Medulla oblongata (tissue), 1 donor: Measurements from ENCODE around the gene HMGB1.
A peak's percentile ranks its signal among the peaks of the same experiment; 100 is the strongest.

Experiments
- DNase-seq: peaks from one replicate; pipeline ENCODE4 v3.0.0-alpha.2; 2015; ENCODE audit errors: extremely low spot score

Gene HMGB1

GRCh38 chr13:30429721-30430694 is 35.7 kb downstream of the HMGB1 start:
- DNase-seq = no peak

DNA sequence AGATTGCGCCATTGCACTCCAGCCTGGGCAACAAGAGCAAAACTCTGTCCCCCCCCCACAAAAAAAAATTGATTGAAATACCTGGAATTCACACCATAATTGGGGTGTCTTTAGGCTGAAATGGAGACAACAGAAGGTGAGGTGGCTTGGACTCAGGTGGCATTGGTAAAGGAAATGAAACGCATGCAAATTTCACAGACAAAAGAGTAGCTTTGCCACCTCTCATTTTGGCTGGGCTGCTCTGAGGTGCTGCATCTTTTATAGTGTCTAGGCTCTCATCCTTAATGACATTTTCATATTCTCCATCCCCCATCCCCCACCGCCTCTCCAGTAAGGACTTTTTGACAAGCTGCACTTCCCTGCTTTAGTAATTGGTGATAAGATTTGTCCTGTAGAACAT is 36.5 kb downstream of the HMGB1 start:
- DNase-seq = no peak

DNA sequence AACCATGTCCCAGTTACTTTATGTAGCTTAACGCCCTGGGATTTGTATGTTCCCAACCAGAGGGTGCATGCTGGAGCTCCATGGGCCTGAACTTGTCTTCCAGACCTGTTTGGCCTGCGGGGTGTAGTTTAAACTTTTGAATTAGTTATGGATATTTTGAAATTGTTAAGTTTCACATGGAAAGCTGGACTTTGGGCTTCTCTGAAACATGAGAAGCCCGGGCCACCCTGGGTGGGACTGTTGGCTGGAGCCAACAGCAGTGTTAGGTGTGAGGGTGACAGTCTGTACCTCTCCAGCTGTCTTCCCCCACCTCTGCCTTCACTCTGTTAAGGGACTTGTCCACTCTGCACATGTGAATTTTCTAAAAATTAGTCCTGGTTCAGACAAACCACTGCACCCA is 41.8 kb downstream of the HMGB1 start:
- no peak for DNase-seq

DNA sequence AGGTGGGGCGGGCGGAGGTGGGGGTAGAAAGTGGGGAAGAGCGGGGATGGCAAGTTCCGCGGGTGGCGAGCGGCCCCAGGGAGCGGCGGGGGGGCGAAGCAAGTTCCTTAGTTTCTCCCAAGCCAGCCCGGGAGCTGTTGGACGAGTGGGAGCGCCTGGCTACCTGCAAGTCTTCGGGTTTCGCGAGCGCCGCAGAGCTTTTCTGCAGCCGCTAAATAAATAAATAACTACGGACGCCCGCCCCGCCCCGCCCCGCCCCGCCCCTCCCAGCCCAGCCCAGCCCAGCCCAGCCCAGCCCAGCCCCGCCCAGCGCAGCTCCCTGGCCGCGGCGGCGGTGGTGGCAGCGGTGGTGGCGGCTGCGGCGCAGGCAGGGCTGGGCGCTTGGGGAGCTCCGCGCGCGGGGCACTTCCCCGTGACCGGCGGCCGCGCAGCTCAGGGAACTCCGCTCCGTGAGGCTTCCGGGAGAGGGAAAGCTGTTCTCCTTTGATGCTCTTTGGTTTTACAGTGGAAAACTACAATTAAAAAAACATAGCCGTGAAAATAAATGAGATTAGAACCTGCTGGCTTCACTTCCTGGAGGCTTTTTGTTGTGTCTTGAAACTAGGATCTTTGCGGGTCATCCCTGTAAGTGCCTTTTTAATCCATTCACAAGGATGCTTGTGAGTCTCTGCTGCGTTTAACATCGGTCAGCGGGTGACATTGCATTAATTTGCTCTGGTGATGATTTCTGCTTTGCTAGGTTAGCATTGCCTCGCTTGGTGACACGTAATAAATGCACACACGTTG is 43.5 kb downstream of the HMGB1 start, which contains the start of gene UBE2L5:
TSS of gene UBE2L5 (plus strand) at position 440 of the 786 bp plus-strand sequence. CDS start 5,498 bp downstream, outside the sequence.
- peak; percentile 76 for DNase-seq

- peak; percentile 82 for DNase-seq
These were observed 44.4 kb downstream of the HMGB1 start for GRCh38 chr13:30421093-30422053.

- DNase-seq = no peak
These were observed 46.8 kb downstream of the HMGB1 start for GRCh38 chr13:30418717-30419459.

DNA sequence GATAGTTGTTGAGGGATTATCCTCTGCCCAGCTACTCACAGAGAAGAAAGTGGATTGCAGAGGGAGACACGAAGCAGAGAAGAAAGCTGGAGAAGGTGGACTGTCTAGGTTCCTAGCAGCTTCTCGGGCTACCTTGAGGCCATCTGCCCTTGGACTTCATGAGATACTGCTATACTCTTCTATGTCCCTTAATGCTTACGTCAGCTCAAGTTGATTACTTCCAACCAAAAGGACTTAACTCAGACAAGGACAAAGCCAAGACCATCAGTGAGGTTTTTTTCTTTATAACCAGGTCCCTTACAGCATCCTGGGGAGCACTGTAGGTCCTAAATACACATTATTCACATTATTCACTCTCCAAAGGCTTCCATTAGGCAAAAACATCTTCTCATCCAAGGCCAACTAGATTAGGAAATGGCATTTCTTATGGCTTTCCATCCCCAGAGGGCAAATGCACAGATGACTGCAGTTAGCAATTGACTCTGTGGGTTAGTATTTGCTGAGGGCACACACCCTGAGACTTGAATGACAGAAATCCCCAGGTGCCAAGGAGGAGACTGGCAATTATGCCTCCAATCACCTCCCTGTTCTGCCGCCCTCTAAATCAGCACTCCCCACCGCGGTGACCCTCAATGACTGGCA is 47.5 kb downstream of the HMGB1 start:
- DNase-seq = no peak

DNA sequence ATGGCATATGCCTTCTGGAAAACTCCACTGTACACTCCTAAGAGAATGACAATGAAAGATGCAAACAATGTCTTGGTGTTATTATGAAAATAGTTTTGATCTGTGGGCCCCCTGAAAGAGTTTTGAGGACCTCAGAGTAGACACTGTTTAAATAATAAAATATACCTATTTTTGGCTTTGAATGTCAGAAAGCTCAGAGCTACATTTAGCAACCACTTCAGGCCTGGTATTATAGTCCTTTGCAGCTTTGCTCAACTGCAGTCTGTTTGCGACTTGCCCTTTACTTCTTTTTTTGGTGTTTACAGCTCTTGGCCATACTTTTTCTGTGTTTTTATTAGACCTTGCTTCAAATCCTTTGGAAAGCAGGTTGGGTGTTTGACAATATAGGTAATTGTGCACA is 49.3 kb downstream of the HMGB1 start:
- DNase-seq = no peak

DNA sequence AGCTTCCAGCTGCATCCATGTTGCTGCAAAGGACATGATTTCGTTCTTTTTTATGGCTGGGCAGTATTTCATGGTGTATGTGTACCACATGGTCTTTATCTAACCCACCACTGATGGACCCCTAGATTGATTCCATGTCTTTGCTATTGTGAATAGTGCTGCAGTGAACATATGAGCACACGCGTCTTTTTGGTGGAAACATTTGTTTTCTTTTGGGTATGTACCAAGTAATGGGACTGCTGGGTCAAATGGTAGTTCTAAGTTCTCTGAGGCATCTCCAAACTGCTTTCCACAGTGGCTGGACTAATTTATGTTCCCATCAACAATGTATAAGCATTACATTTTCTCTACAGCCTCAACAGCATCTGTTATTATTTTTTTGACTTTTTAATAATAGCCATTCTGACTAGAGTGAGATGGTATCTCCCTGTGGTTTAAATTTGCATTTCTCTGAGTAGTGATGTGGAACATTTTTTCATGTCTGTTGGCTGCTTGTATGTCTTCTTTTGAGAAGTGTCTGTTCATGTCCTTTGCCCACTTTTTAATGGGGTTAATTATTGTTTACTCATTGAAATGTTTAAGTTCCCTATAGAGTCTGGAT is 50.2 kb downstream of the HMGB1 start:
- no peak for DNase-seq

GRCh38 chr13:30413842-30414241 is 51.9 kb downstream of the HMGB1 start:
- no peak for DNase-seq

- no peak for DNase-seq
These were observed 53.4 kb downstream of the HMGB1 start for GRCh38 chr13:30412346-30412745.

DNA sequence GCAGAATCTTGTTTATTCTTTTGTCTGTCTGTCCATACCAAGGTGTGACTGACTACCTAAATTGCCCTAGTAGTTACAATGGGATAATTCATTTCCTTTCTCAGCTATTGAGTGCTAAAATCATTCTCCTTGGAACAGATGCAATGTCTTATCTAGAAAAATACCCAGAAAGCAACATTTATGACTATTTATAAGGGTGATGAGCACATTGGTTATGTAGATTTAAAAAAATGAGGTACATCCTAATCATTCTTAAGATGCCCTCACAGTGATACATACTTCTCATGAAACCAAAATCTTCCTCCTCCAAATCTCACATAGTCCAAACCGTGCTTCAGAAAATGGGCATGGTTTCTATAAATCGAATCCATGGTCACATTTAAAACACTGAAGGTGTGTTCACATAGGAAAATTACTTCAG is 55.0 kb downstream of the HMGB1 start:
- no peak for DNase-seq

GRCh38 chr13:30409886-30410704 is 55.6 kb downstream of the HMGB1 start:
- no peak for DNase-seq

DNA sequence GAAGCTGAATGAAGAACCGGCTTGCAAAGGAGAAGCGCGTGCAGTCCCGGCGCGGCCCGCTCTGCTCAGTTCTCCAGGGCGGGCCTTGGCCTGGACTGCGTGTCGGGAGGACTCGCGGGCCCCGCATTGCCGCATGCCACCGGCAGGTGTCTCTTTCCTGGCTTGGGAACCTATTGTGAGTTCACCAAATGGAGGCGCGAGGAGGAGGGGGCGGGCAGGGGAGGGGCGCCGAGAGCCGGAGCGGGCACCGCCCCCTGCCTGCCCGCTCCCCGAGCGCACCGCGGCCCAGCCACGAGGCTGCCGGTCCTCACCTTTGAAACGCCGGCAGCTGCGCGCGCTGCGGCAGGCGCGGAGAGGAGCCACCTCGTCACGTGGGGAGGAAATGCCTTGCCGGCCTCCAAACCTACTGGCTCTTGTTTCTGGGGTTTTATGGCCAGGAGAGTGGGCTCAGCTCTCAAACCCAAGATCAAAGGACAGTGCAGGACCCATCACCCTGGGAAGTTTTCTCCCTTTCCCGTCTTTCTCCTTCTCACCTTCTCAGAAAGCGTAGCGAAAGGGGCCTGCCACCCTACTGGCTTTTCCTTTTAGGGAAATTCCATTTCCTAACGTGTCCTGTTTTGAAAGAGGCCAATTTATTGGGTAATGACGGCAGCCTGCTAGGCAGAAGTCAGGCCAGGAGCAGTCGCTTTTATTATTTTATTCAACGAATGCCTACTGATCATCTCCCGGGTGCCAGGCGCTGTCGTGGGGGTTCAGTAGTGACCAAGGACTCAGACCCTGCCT is 57.2 kb downstream of the HMGB1 start:
- peak; percentile 94 for DNase-seq

DNA sequence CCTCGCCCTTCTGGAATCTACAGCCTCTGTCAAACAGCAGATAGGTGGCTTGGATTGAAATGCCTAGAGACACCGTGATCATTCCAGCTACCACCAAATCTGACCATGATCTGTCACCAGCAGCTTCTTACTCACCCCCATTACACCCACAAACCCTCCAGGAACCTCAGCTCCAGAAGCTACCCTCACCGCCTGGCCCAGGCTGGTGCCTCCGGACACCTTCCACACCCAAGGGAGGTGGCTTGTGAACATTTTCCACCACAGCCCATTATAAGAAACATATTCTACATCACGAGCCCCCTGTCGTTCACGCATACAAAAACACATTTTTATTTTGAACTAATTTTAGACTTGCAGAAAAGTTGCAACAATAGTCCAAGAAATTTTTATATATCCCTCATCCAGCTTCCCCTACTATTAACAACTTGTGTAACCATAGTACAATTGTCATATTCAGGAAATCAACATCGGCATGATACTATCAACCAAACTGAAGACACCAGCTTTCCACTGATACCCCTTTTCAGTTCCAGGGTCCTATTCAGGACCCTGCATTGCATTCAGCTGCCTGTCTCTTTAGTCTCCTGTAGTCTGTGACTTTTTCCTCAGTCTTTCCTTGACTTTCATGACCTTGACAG is 58.8 kb downstream of the HMGB1 start:
- no peak for DNase-seq
